ENCODE measurements around the gene ZNF664.

- TF ChIP-seq CEBPB (IDR thresholded peaks at IDR 0.05; ENCODE audit: low read depth, low read length) (no peak), CHD2 (IDR thresholded peaks at IDR 0.05; ENCODE audit: low read length) (no peak), JUN (IDR thresholded peaks at IDR 0.05; ENCODE audit: low read depth, low read length) (no peak), RFX5 (IDR thresholded peaks at IDR 0.05; ENCODE audit: borderline replicate concordance, low read depth, low read length) (no peak), POU5F1 (IDR thresholded peaks at IDR 0.05; ENCODE audit: low read depth, low read length) (no peak), POLR2AphosphoS5 (IDR thresholded peaks at IDR 0.05; ENCODE audit: low read depth, low read length) (no peak), RAD21 (IDR thresholded peaks at IDR 0.05 in 1 of 2, conservative IDR thresholded peaks at IDR 0.05 in 1 of 2; ENCODE audit: low read depth in 2 of 2, low read length in 2 of 2) (no peak)
- TF ChIP-seq, protein P1, sequence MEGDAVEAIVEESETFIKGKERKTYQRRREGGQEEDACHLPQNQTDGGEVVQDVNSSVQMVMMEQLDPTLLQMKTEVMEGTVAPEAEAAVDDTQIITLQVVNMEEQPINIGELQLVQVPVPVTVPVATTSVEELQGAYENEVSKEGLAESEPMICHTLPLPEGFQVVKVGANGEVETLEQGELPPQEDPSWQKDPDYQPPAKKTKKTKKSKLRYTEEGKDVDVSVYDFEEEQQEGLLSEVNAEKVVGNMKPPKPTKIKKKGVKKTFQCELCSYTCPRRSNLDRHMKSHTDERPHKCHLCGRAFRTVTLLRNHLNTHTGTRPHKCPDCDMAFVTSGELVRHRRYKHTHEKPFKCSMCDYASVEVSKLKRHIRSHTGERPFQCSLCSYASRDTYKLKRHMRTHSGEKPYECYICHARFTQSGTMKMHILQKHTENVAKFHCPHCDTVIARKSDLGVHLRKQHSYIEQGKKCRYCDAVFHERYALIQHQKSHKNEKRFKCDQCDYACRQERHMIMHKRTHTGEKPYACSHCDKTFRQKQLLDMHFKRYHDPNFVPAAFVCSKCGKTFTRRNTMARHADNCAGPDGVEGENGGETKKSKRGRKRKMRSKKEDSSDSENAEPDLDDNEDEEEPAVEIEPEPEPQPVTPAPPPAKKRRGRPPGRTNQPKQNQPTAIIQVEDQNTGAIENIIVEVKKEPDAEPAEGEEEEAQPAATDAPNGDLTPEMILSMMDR (IDR thresholded peaks at IDR 0.05; ENCODE audit: control extremely low read depth in 1 of 3, insufficient read depth in 1 of 3, low read depth in 1 of 3, low read length in 3 of 3) = no peak
These were observed 49.1 kb downstream of the ZNF664 start for GRCh38 chr12:124022161-124022560.
